H9 (cell line): ENCODE data around the gene ATF7. TPM values are rescaled to one million over a fixed set of nuclear protein-coding genes. Genes with fewer than 3 reads are reported as not detected.

Source experiments
- DNase-seq: peaks from one replicate; pipeline ENCODE4 v3.0.0-alpha.2; 2017
- H2AFZ ChIP-seq: one replicate; pipeline ENCODE4 v1.6.1; 2013; ENCODE audit warnings: mild to moderate bottlenecking, low read length, control low read depth, moderate library complexity
- H2AK5ac ChIP-seq: 2 replicates; pipeline ENCODE4 v1.6.1; 2013; ENCODE audit warnings: low read length, control low read depth, mixed read lengths; ENCODE audit not compliant: insufficient read length
- H2BK120ac ChIP-seq: one replicate; pipeline ENCODE4 v1.6.1; 2013; ENCODE audit warnings: low read depth, mild to moderate bottlenecking, low read length, control low read depth, inconsistent platforms; ENCODE audit not compliant: poor library complexity, severe bottlenecking
- H2BK12ac ChIP-seq: 2 replicates; pipeline ENCODE4 v1.6.1; 2013; ENCODE audit warnings: low read length, control low read depth, mixed read lengths, low read depth; ENCODE audit not compliant: insufficient read length
- H2BK15ac ChIP-seq: 2 replicates; pipeline ENCODE4 v1.6.1; 2013; ENCODE audit warnings: low read depth, low read length, control low read depth
- H2BK20ac ChIP-seq: one replicate; pipeline ENCODE4 v1.6.1; 2013; ENCODE audit warnings: low read depth, mild to moderate bottlenecking, low read length, control low read depth, inconsistent platforms; ENCODE audit not compliant: poor library complexity, severe bottlenecking
- H2BK5ac ChIP-seq: 2 replicates; pipeline ENCODE4 v1.6.1; 2013; ENCODE audit warnings: low read length, control low read depth, mixed read lengths; ENCODE audit not compliant: insufficient read length
- H3K14ac ChIP-seq: 2 replicates; pipeline ENCODE4 v1.6.1; 2013; ENCODE audit warnings: low read length, control low read depth; ENCODE audit not compliant: insufficient read depth
- H3K18ac ChIP-seq: 2 replicates; pipeline ENCODE4 v1.6.1; 2013; ENCODE audit warnings: low read depth, mild to moderate bottlenecking, mixed read lengths, low read length, control low read depth; ENCODE audit not compliant: insufficient read length
- H3K23ac ChIP-seq: 2 replicates; pipeline ENCODE4 v1.6.1; 2013; ENCODE audit warnings: low read length, control low read depth, mixed read lengths, low read depth; ENCODE audit not compliant: insufficient read length
- H3K23me2 ChIP-seq: 2 replicates; pipeline ENCODE4 v1.6.1; 2013; ENCODE audit warnings: low read depth, mild to moderate bottlenecking, mixed read lengths, low read length, control low read depth; ENCODE audit not compliant: insufficient read length, poor library complexity, severe bottlenecking
- H3K27ac ChIP-seq: 2 replicates; pipeline ENCODE4 v1.5.1; 2013; ENCODE audit warnings: low read length, control low read depth, mixed read lengths, low read depth; ENCODE audit not compliant: insufficient read length
- H3K27me3 ChIP-seq: 2 replicates; pipeline ENCODE4 v1.6.1; 2013; ENCODE audit warnings: low read length, control low read depth, inconsistent platforms; ENCODE audit not compliant: insufficient read depth
- H3K4ac ChIP-seq: 2 replicates; pipeline ENCODE4 v1.6.1; 2013; ENCODE audit warnings: low read depth, mild to moderate bottlenecking, control low read depth, inconsistent platforms, low read length, moderate library complexity
- H3K4me1 ChIP-seq: 2 replicates; pipeline ENCODE4 v1.6.1; 2013; ENCODE audit warnings: low read length, control low read depth, inconsistent platforms; ENCODE audit not compliant: insufficient read depth
- H3K4me2 ChIP-seq: 2 replicates; pipeline ENCODE4 v1.6.1; 2013; ENCODE audit warnings: low read length, control low read depth, mixed read lengths; ENCODE audit not compliant: insufficient read length, insufficient read depth
- H3K56ac ChIP-seq: 2 replicates; pipeline ENCODE4 v1.6.1; 2013; ENCODE audit warnings: low read depth, mild to moderate bottlenecking, mixed read lengths, low read length, control low read depth; ENCODE audit not compliant: insufficient read length
- H3K79me1 ChIP-seq: 2 replicates; pipeline ENCODE4 v1.6.1; 2013; ENCODE audit warnings: low read depth, mild to moderate bottlenecking, moderate library complexity, low read length, control low read depth, inconsistent platforms; ENCODE audit not compliant: insufficient read depth, poor library complexity, severe bottlenecking
- H3K79me2 ChIP-seq: 2 replicates; pipeline ENCODE4 v1.6.1; 2013; ENCODE audit warnings: low read length, control low read depth, inconsistent platforms; ENCODE audit not compliant: insufficient read depth
- H3K9ac ChIP-seq: 2 replicates; pipeline ENCODE4 v1.6.1; 2013; ENCODE audit warnings: low read length, control low read depth, mixed read lengths; ENCODE audit not compliant: insufficient read length; ENCODE audit errors: extremely low read depth
- H3K9me3 ChIP-seq: one replicate; pipeline ENCODE4 v1.6.1; 2013; ENCODE audit warnings: low read depth, low read length, inconsistent platforms; ENCODE audit not compliant: control insufficient read depth
- H3T11ph ChIP-seq: one replicate; pipeline ENCODE4 v1.6.1; 2013; ENCODE audit warnings: mild to moderate bottlenecking, low read length, control low read depth, inconsistent platforms
- H4K20me1 ChIP-seq: one replicate; pipeline ENCODE4 v1.6.1; 2013; ENCODE audit not compliant: control insufficient read depth, insufficient read length, insufficient read depth
- H4K5ac ChIP-seq: 2 replicates; pipeline ENCODE4 v1.6.1; 2013; ENCODE audit warnings: low read depth, mild to moderate bottlenecking, mixed read lengths, low read length, control low read depth; ENCODE audit not compliant: insufficient read length
- H4K8ac ChIP-seq: replicated peaks from 2 replicates; pipeline ENCODE4 v1.6.1; 2013; ENCODE audit warnings: low read length, control low read depth, mixed read lengths, low read depth; ENCODE audit not compliant: insufficient read length
- H4K91ac ChIP-seq: 2 replicates; pipeline ENCODE4 v1.6.1; 2013; ENCODE audit warnings: low read depth, mild to moderate bottlenecking, moderate library complexity, mixed read lengths, low read length, control low read depth; ENCODE audit not compliant: insufficient read length
- H3K27ac Mint-ChIP-seq, 3 experiments: 2 replicates in 2 of 3; 3 replicates in 1 of 3; pipeline ENCODE4 v1.8.0; 2020 to 2021; ENCODE audit warnings: mixed read lengths in 3 of 3, mild to moderate bottlenecking in 1 of 3, moderate library complexity in 1 of 3
- H3K27me3 Mint-ChIP-seq: 2 replicates; pipeline ENCODE4 v1.8.0; 2021; ENCODE audit warnings: low read depth, mild to moderate bottlenecking, moderate library complexity, mixed read lengths
- H3K36me3 Mint-ChIP-seq, 3 experiments: 2 replicates in 2 of 3; 3 replicates in 1 of 3; pipeline ENCODE4 v1.8.0; 2020 to 2021; ENCODE audit warnings: low read depth in 3 of 3, mixed read lengths in 3 of 3; ENCODE audit not compliant: insufficient read depth in 1 of 3
- H3K4me1 Mint-ChIP-seq, 2 experiments: 2 replicates each; pipeline ENCODE4 v1.8.0; 2020; ENCODE audit warnings: mixed read lengths in 2 of 2
- H3K4me3 Mint-ChIP-seq, 2 experiments: 2 replicates in 1 of 2; 3 replicates in 1 of 2; pipeline ENCODE4 v1.8.0; 2020 to 2021; ENCODE audit warnings: mild to moderate bottlenecking in 2 of 2, mixed read lengths in 2 of 2, moderate library complexity in 1 of 2
- H3K9me3 Mint-ChIP-seq, 2 experiments: 2 replicates in 1 of 2; 3 replicates in 1 of 2; pipeline ENCODE4 v1.8.0; 2020; ENCODE audit warnings: mild to moderate bottlenecking in 2 of 2, mixed read lengths in 2 of 2, moderate library complexity in 1 of 2
- WGBS: extraction: QIAGEN DNeasy Blood & Tissue Kit; methylation state at CpG from one replicate; pipeline ENCODE4 v1.1.7; 2013; ENCODE audit warnings: missing lambda C conversion rate, low lambda C conversion rate, mixed read lengths; ENCODE audit not compliant: insufficient read length; ENCODE audit errors: extremely low coverage; 5-methylcytosine and 5-hydroxymethylcytosine counted together
- total RNA-seq: library from RNA; stranded (reverse); gene quantifications from 2 replicates; pipeline ENCODE4 v1.2.1, GENCODE V29; 2021
- TF ChIP-seq, protein P1 (sequence below): fragments of 200-600 bp; sonication (generic); conservative IDR thresholded peaks from 3 replicates; pipeline ENCODE4 v1.8.0; 2021; ENCODE audit warnings: antibody characterized with exemption, mild to moderate bottlenecking

Gene ATF7
- total RNA-seq, 1 experiment from 2014 or later, result 17.7 TPM

GRCh38 chr12:53577941-53578352 is 48.2 kb downstream of the ATF7 start:
- H3K18ac ChIP-seq, result no peak overlapping the region
- no peak overlapping the region for H3K4ac ChIP-seq
- H2BK20ac ChIP-seq, result no peak overlapping the region
- Mint-ChIP-seq H3K36me3 (no peaks in the 10 kb centered on the region; a peak in 2 of 7 replicates), H3K27ac (peak overlapping the region in 1 of 3 experiments; percentile 27; a peak in 1 of 7 replicates), H3K27me3 (no peaks in the 10 kb centered on the region), H3K4me1 (peaks cover 6% of the 10 kb centered on the region in 2 experiments; a peak in 2 of 4 replicates), H3K9me3 (peaks cover 0 to 2% of the 10 kb centered on the region in 2 experiments; a peak in 2 of 5 replicates), H3K4me3 (no peak overlapping the region)
- no peak overlapping the region for H2BK15ac ChIP-seq
- no peak overlapping the region for H4K8ac ChIP-seq
- H3K79me1 ChIP-seq, result no peaks in the 10 kb centered on the region
- H3K23me2 ChIP-seq, result no peaks in the 10 kb centered on the region
- H3K9me3 ChIP-seq, result no peaks in the 10 kb centered on the region
- H3K27ac ChIP-seq, result no peak overlapping the region
- no peaks in the 10 kb centered on the region for H3K27me3 ChIP-seq
- no peak overlapping the region for H3K9ac ChIP-seq
- DNase-seq, result no peak
- TF ChIP-seq, protein P1, sequence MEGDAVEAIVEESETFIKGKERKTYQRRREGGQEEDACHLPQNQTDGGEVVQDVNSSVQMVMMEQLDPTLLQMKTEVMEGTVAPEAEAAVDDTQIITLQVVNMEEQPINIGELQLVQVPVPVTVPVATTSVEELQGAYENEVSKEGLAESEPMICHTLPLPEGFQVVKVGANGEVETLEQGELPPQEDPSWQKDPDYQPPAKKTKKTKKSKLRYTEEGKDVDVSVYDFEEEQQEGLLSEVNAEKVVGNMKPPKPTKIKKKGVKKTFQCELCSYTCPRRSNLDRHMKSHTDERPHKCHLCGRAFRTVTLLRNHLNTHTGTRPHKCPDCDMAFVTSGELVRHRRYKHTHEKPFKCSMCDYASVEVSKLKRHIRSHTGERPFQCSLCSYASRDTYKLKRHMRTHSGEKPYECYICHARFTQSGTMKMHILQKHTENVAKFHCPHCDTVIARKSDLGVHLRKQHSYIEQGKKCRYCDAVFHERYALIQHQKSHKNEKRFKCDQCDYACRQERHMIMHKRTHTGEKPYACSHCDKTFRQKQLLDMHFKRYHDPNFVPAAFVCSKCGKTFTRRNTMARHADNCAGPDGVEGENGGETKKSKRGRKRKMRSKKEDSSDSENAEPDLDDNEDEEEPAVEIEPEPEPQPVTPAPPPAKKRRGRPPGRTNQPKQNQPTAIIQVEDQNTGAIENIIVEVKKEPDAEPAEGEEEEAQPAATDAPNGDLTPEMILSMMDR, result no peak
- H2BK12ac ChIP-seq, result peak overlapping the region; percentile 73
- no peak overlapping the region for H2AK5ac ChIP-seq
- H4K20me1 ChIP-seq, result no peaks in the 10 kb centered on the region
- H3T11ph ChIP-seq, result no peak overlapping the region
- no peak overlapping the region for H3K56ac ChIP-seq
- H2BK120ac ChIP-seq, result no peak overlapping the region
- no peaks in the 10 kb centered on the region for H3K4me1 ChIP-seq
- H3K14ac ChIP-seq, result no peak overlapping the region
- H3K4me2 ChIP-seq, result no peak overlapping the region
- no peak overlapping the region for H4K91ac ChIP-seq
- H4K5ac ChIP-seq, result no peak overlapping the region
- H2AFZ ChIP-seq, result no peak overlapping the region
- no peak overlapping the region for H2BK5ac ChIP-seq
- no peak overlapping the region for H3K23ac ChIP-seq
- no CpG with 5 or more reads among the region's 4 CpGs for WGBS
- no peaks in the 10 kb centered on the region for H3K79me2 ChIP-seq
